K562 (cell line): ENCODE data around the gene DNAJC11. TPM values are rescaled to one million over a fixed set of nuclear protein-coding genes. Genes with fewer than 3 reads are reported as not detected.

Source experiments
- BRF1 ChIP-seq: IDR thresholded peaks from 3 replicates; pipeline ENCODE4 v1.6.1; 2011; ENCODE audit warnings: borderline replicate concordance, mild to moderate bottlenecking; ENCODE audit not compliant: insufficient read length; ENCODE audit errors: extremely low read depth
- ESRRB ChIP-seq: fragments of 250-450 bp; sonication (Bioruptor Pico); IDR thresholded peaks from 2 replicates; pipeline ENCODE4 v1.5.0; 2020; ENCODE audit warnings: mild to moderate bottlenecking, moderate library complexity, borderline replicate concordance
- ETV1 ChIP-seq: fragments of 450-650 bp; conservative IDR thresholded peaks from 2 replicates; pipeline ENCODE4 v1.6.1; 2016; ENCODE audit warnings: missing genetic modification characterization, control low read depth, low read depth, missing compliant biosample characterization
- GATAD2B ChIP-seq: fragments of 450-650 bp; IDR thresholded peaks from 2 replicates; pipeline ENCODE4 v1.6.1; 2017; ENCODE audit warnings: mild to moderate bottlenecking, borderline replicate concordance
- HMG20A ChIP-seq: fragments of 450-650 bp; formaldehyde crosslinking; conservative IDR thresholded peaks from 2 replicates; pipeline ENCODE4 v1.4.0; 2020; ENCODE audit warnings: mild to moderate bottlenecking, mixed read lengths
- ILF3 ChIP-seq: fragments of 450-650 bp; IDR thresholded peaks from 2 replicates; pipeline ENCODE4 v1.6.1; 2018; ENCODE audit warnings: antibody characterized with exemption, mild to moderate bottlenecking, moderate library complexity, borderline replicate concordance
- MITF ChIP-seq: IDR thresholded peaks from 2 replicates; pipeline ENCODE4 v1.6.1; 2014; ENCODE audit warnings: antibody characterized with exemption
- NCOA2 ChIP-seq, 2 experiments: fragments of 450-650 bp; IDR thresholded peaks; 2 replicates each; pipeline ENCODE4 v1.6.1; 2018; ENCODE audit warnings: mild to moderate bottlenecking in 2 of 2, moderate library complexity in 1 of 2; ENCODE audit not compliant: partially characterized antibody in 2 of 2
- NUFIP1 ChIP-seq: fragments of 450-650 bp; IDR thresholded peaks from 2 replicates; pipeline ENCODE4 v1.6.1; 2018; ENCODE audit not compliant: partially characterized antibody
- SAFB ChIP-seq: fragments of 200-400 bp; formaldehyde crosslinking; IDR thresholded peaks from 2 replicates; pipeline ENCODE4 v1.6.1; 2017; ENCODE audit warnings: low read depth, low read length, borderline replicate concordance
- SMARCE1 ChIP-seq: fragments of 450-650 bp; IDR thresholded peaks from 2 replicates; pipeline ENCODE4 v1.7.1; 2016; ENCODE audit warnings: mild to moderate bottlenecking
- SRF ChIP-seq, 2 experiments: fragments of 250-450, 450-650 bp in 1 of 2; sonication (Bioruptor Pico) in 1 of 2; sonication (generic) in 1 of 2; formaldehyde crosslinking; IDR thresholded peaks; 2 replicates each; pipeline versions ENCODE4 v1.5.0 to v1.5.1; 2020 to 2022; ENCODE audit warnings: mild to moderate bottlenecking in 1 of 2, missing genetic modification reagents in 1 of 2
- TAF9B ChIP-seq: fragments of 450-650 bp; IDR thresholded peaks from 2 replicates; pipeline ENCODE4 v1.6.1; 2018; ENCODE audit warnings: mild to moderate bottlenecking; ENCODE audit not compliant: partially characterized antibody
- TFAM ChIP-seq: fragments of 250-450 bp; sonication (Bioruptor Pico); conservative IDR thresholded peaks from 2 replicates; pipeline ENCODE4 v1.5.0; 2021; ENCODE audit warnings: mild to moderate bottlenecking, moderate library complexity
- TRIM28 ChIP-seq: fragments of 450-650 bp; IDR thresholded peaks from 2 replicates; pipeline ENCODE4 v1.6.1; 2017
- ZBTB33 ChIP-seq: sonication (generic); formaldehyde crosslinking; IDR thresholded peaks from 2 replicates; pipeline ENCODE4 v1.8.1; 2023; ENCODE audit warnings: mild to moderate bottlenecking, missing genetic modification reagents
- ZNF140 ChIP-seq: fragments of 250-450 bp; sonication (Bioruptor Pico); IDR thresholded peaks from 2 replicates; pipeline ENCODE4 v1.8.0; 2021; ENCODE audit warnings: moderate library complexity, mild to moderate bottlenecking, inconsistent platforms
- ZNF764 ChIP-seq: fragments of 250-450 bp; sonication (Bioruptor Pico); IDR thresholded peaks from 2 replicates; pipeline ENCODE4 v1.4.0; 2020; ENCODE audit warnings: low read depth, mild to moderate bottlenecking, moderate library complexity
- polyA plus RNA-seq, 8 experiments: library from polyadenylated mRNA; depleted of rRNA in 4 of 8; stranded (reverse) in 5 of 8; unstranded in 3 of 8; fragments of >200 nt; fragmentation: Nextera tagmentation in 2 of 8; fragmentation: Illumina TruSeq in 1 of 8; extraction: Ambion mirVana in 2 of 8; extraction: Trizol in 1 of 8; gene quantifications; 2 replicates each; pipeline versions ENCODE4 v1.2.1 to v1.2.3, GENCODE V29; 2011 to 2014; ENCODE audit warnings: inconsistent platforms in 1 of 8, missing spikeins in 1 of 8
- total RNA-seq, 7 experiments: library from RNA; depleted of rRNA in 6 of 7; stranded (reverse); fragments of >200 nt in 6 of 7; fragmentation: Illumina TruSeq in 2 of 7; extraction: Trizol in 2 of 7; gene quantifications; 2 replicates each; pipeline versions ENCODE4 v1.2.1 to v1.2.3, GENCODE V29; 2011 to 2021; ENCODE audit warnings: low replicate concordance in 1 of 7
- TF ChIP-seq, protein P1 (sequence below): fragments of 250-450 bp; sonication (Bioruptor Pico); IDR thresholded peaks from 2 replicates; pipeline ENCODE4 v1.4.0; 2020; ENCODE audit warnings: mild to moderate bottlenecking, moderate library complexity

Gene DNAJC11
- total and polyA plus RNA-seq, 9 of the 15 experiments (the other 6 are each of a cell fraction or from before 2014, with no cell fraction given) = 14.1 to 123 (median 76.6) TPM

DNA sequence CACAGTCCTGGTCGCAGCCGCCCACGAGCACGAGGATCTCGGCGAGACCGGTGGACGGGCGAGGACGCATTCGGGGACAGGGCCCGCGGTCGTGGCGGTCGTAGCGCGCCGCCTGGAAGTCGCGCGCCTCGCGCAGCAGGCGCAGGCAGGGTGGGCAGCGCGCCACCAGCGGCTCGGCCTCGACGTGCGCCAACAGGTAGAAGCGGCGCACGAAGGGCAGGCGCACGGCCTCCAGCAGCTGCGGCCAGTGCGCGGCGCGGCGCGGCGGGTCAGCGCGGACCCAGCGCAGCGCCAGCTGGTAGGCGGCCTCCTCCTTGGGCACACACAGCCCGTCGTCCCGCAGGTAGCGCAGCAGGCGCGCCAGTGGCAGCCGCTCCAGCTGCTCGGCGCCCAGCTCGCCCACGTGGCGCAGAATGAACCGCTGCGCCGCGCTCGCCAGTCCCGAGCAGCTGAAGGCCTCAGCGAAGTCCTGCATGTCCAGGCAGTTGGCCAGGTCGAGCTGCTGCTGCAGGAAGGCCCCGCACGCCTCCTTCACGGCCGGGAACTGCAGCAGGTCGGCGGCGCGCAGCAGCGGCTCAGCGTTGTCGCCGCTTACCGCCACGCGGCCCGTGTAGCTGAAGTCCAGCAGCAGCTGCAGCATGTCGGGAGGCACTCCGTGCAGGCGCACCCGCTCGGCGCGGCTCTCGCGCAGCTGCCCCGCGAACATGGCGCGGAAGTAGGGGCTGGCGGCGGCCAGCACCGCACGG, 99.5 kb downstream of the DNAJC11 start (continued):
- TF ChIP-seq SAFB = peak; percentile 55; the same call in 1 of the 2 replicates
- no peak for TF ChIP-seq ETV1 (tag)
- no peak for TF ChIP-seq ESRRB (CRISPR knock-in tag)
- TF ChIP-seq GATAD2B = no peak
- TF ChIP-seq ILF3 = peak; percentile 16; the same call in 1 of the 2 replicates
- TF ChIP-seq MITF = peak; percentile 30; the same call in 1 of the 2 replicates
- TF ChIP-seq SMARCE1 = no peak
- TF ChIP-seq NUFIP1 = no peak
- TF ChIP-seq, protein P1, sequence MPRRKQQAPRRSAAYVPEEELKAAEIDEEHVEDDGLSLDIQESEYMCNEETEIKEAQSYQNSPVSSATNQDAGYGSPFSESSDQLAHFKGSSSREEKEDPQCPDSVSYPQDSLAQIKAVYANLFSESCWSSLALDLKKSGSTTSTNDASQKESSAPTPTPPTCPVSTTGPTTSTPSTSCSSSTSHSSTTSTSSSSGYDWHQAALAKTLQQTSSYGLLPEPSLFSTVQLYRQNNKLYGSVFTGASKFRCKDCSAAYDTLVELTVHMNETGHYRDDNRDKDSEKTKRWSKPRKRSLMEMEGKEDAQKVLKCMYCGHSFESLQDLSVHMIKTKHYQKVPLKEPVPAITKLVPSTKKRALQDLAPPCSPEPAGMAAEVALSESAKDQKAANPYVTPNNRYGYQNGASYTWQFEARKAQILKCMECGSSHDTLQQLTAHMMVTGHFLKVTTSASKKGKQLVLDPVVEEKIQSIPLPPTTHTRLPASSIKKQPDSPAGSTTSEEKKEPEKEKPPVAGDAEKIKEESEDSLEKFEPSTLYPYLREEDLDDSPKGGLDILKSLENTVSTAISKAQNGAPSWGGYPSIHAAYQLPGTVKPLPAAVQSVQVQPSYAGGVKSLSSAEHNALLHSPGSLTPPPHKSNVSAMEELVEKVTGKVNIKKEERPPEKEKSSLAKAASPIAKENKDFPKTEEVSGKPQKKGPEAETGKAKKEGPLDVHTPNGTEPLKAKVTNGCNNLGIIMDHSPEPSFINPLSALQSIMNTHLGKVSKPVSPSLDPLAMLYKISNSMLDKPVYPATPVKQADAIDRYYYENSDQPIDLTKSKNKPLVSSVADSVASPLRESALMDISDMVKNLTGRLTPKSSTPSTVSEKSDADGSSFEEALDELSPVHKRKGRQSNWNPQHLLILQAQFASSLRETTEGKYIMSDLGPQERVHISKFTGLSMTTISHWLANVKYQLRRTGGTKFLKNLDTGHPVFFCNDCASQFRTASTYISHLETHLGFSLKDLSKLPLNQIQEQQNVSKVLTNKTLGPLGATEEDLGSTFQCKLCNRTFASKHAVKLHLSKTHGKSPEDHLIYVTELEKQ (CRISPR knock-in tag) = no peak
- TF ChIP-seq TRIM28 = no peak
- TF ChIP-seq HMG20A (CRISPR knock-in tag) = no peak
- no peak for TF ChIP-seq ZNF140 (CRISPR knock-in tag)
- no peak for TF ChIP-seq TAF9B
- no peak for TF ChIP-seq BRF1
- no peak for TF ChIP-seq TFAM (CRISPR knock-in tag)
- no peak for TF ChIP-seq ZNF764 (CRISPR knock-in tag)
- TF ChIP-seq NCOA2 (IDR thresholded peaks at IDR 0.05; ENCODE audit: partially characterized antibody in 2 of 2) = no peak
- 0 out of 2 replicates have a peak, but pooled peaks have one; percentile 25 for TF ChIP-seq ZBTB33 (CRISPR knock-in tag)
- no peak for TF ChIP-seq SRF (CRISPR knock-in tag; IDR thresholded peaks at IDR 0.05)
